HS-5 (cell line): ENCODE measurements around the gene BRCC3.

Source experiments
- DNase-seq: peaks from one replicate; pipeline ENCODE4 v3.0.0-alpha.2; 2012; ENCODE audit warnings: low read depth

The BRCC3 gene

DNA sequence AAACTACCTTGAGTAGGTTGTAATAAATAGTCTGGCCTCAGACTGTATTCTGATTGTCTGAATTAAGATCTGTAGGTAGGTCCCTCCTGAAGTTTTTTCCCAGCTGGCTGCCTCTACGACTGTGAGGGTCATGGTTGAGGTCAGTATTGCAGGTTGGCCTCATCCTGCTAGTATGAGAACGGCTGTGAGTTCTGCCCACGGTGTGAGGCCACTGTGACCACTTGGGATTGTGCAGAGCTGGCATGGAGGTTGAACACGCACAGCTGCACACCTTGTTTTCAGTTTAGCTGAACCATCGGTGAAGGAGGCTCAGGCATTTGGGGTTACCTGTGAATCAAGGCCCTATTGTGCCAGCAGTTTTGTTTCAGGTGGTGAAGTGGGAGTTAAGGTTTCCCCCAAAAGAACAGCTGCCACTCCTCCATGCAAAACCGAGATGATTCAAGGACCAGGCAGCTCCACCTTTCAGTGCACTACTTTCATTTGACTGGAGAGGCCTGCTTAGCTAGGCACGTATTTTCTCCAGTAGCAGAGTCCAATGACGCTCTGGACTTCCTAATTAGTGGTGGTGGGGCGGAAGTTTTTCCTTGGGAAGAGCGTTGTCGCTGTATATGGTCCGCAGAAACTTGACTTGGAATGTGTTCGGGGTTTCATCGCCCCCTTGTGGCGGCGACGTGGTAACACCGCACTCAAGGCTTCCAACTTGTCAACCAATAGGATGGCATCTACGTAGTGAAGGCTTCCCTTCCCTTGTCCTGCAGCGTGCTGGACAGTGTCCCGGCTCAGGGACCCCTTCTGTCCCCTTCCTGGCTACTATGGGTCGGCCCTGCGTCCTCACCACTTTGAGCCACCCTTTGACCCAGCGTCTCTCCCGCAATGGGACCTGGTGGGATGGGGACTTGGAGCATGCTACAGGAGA lies 14.2 kb upstream of the BRCC3 start:
- no peak for DNase-seq

DNA sequence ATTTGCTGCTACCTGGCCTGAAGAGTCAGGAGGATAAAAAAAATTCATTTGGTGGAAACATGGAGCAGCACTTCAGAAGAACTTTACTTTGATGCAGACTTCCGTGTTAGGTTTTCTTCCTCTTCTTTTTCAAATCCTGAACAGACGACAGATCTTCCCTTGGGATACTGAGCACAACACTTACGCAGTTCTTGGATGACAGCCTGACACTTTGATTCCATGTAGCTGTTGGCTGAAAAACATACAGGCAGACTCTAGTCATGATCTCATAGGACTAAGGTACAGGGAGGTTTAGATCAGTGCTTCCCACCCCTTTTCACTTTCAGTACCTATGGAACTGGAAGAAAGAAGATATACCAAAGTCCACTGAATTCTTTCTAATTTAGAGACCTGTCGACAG lies 9.5 kb upstream of the BRCC3 start:
- DNase-seq: no peak

DNA sequence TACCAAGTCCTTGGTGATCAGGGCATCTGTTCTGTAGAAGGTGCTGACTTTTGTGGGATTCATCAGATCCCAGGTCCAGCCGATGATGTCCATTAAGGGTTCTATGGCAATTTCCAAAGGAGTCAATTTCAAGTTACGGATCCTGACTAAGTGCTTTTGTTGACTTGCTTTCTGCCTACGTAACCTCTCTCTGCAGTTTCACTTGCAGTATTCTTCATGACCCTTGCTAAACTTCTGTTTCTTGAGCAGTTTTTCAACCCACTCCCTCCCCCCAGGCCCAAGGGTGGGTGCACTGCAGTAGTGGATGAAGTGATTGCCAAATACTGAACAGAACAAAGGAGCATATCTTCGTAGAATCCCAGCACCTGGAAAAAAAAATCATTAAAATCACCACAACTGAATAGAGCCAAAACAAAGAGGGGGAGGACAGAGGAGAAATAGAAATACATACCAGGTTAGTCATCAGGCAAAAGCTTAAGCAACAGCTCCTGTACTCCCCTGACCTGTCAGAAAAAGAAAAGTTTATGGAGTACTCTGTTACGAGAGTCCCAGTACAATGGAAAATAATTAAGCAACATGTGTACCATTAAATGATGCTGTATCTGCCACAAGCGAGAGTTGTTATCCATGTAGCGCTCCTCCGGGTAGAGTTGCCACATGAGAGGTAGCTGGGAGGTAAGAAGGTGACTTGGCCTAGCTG lies 6.1 kb upstream of the BRCC3 start:
- peak; percentile 24 for DNase-seq

DNA sequence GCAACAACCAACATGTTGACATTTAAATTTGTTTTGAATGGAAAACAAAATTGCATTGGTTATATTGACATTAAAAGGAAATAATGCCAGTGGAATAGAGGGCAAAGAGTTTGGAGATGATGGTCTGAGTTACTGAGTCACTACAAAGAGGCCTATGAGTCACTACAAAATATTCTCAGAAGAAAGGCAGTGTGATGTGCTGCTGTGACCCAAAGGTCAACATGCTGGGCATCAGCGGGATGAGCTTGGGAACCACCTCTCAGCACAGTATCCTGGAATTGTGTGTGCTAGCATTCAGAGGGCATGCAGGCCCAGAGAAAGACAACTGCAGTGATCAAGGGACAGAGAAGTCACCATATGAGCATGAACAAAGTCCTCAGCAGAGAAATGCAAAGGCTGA lies 3.1 kb upstream of the BRCC3 start:
- DNase-seq: peak; percentile 56

DNA sequence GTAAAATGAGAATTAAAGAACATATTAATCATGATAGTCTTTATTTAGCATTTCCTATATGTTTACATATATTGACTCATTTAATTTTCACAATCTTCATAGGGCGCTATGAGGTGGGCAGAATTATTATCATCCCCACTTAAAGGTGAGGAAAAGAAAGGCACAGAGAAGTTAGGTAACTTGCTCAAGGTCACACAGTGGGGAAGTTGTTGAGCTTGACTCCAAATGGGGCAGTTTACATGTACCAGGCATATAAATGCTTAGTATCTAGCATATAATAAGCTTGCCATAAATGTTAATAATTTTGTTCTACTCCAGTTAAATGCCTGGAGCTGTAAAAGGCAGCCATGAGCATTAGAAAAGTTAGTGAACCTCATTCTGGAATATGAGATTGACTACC lies 1.9 kb upstream of the BRCC3 start:
- no peak for DNase-seq

DNA sequence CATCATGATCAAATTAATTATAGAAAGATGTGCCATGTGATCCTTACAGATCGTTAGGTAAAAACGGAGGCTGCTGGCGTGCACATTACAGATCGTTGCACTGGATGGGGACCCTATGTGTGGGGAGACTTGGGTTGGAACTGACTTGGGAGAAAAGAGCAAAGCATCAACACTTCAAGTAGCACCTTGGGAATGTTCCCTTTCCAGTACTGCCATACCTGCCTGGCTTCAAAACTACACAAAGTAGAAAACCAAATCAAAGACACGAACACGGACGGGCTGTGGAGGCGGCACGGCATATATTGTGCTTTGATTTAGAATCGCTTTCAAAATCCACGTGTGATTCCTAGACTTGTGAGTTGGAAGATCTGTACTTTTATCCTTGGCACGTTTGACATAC lies 1.3 kb upstream of the BRCC3 start:
- DNase-seq: no peak

DNA sequence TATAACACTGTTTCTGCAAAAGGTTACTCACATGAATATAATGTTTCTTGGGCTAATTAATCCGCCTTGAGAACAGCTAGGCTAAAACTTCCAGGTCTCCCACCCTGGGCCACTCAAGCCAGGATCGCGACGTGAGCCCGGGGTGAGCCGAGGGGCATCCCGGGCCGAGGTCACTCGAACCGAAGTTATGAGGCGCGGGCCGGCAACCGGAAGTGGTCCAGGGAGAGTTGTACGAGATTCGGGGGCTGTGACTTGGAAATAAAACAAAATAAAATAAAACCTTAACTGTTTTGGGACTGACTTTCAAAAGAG lies 689 bp upstream of the BRCC3 start:
- no peak for DNase-seq

DNA sequence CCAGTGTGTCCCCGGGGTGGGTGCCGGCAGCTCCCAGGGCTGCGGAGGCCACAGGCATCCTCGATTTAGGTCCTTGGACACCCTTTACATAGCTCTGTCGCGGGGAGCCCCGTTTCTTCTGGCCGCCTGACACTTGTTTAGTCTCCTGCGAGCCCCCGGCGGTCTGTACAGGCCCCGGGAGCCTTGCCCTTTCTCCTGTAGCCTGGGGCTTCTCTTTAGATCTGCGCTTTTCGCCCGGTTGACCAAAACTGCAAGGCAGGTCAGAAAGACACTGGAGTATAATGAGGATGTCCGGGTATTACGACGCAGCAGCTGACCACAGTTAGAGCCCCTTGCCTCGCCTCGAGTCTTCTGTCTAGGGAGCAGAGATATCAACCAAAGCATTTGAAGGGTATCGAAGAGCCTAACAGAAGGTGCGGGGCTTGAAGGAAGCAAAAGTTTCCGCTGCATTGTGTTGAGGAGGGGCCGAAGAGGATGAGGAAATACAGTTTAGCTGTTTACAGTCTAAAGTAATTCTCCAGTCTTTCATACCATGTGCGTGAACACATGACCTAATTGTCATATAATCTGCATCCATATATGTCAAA lies 479 bp downstream of the BRCC3 start:
- no peak for DNase-seq

DNA sequence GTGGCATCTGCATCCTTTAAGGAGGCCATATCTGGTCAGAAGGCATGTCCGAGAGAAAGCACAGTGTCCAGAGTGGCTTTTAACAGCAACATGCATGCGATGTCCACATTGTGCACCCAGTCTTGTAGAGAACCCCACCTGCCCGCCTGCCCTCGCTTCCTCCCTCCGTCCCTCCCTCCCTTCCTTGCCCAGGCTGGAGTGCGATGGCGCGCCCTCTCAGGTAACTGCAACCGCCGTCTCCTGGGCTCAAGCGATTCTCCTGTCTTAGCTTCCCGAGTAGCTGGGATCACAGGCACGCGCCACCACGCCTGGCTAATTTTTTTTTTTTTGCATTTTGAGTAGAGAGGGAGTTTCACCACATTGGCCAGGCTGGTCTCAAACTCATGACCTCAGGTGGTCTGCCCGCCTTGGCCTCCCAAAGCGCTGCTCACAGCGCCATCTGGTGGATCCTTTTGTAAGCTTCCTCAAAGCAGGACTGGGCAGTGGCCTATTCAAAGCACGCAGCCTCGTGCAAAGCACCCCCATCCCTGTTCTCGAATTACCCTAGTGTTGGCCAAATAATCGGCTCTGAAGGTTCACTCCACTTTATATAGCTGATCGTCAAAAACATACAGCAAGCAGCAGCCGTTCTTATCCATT lies 15.0 kb downstream of the BRCC3 start:
- DNase-seq: no peak

DNA sequence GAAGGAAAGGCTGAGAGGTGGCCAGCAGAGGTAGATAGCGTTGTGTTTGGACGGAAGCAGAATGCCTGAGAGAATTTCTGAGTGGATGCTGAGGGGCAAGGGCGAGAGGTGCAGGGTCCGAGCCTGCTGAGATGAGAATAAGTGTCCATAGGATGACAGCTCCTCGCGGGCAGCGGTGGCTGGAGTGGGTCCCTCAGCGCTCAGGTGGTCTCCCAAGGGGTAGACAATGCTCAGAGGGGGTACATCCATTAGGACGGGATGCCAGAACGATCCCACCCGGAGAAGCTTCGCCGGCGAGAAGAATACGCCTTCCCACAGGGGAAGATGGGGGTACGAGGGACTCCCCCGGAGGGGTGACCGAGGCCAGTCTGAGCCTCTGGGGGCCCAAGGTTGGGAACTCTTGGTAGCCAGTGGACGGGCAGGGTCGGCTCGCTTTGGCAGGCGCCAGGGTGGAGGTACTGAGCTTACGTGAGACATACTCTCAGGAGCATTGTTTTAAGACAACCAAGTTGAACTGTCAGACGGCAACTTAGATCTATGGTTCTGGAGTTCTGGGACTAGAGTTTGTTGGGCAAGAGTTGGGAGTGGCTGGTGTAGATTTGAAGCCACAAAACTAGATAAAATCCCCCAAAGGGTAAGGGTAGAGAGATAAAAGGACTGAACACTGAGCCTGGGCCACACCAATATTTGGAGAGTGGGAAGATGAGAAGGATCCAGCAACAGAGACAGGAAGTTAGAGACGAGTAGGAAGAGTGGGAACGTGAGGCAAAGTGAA lies 15.8 kb downstream of the BRCC3 start:
- no peak for DNase-seq

DNA sequence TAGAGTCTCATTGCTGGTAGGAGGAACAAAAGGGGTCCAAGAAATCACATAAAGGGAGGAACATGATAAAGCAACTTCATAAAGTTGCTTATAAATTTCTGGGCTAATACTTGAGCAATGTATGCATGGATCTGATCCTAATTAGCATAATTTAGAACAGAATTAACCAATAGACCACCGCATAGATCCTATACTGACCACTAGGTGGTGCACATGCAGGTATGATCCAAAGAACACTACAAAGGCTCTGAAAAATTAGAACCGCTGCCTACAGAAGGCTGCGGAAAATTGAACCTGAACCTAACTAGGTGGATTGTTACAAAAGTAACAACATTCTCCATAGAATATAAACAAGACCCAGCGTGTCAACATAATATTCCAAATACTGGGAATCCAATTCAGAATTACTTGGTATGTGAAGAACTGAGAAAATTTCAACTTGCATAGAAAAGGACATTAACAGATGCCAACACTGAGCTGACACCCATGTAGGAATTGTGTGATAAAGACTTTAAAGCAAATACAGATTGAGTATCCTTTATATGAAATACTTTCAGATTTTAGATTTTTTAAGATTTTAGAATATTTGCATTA lies 23.3 kb downstream of the BRCC3 start:
- no peak for DNase-seq

DNA sequence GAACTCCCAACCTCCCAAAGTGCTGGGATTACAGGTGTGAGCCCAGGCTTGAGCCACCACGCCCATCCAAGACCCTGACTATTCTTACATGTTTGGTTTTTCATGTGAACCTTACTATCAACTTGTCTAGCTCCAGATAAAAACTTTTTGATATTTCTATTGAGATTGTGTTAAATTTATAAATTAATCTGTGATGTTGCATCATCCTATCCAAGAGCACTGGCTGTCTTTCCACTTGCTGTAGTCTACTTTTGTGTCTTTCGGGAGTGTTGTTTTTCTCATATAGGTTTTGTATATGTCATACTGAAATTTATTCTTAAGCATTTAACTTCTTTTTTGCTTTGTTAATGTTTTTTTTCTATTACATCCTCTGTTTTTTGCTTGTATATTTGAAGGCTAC lies 34.6 kb downstream of the BRCC3 start:
- no peak for DNase-seq

DNA sequence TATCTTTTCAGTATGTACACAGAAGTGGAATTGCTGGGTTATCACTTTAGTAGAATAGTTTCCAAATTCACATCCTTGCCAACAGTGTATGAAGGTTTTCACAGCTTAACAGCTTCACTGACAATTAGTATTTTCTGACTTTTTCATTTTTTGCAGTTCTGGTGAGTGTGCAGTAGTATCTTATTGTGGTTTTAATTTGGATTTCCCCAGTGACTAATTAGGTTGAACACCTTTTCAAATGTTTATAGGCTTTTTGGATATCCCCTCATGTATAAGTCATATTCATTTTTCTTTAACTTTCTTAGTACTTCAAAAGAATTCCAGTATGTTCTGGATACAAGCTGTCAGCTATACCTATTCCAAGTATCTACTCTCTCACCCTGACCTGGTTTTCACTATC lies 37.1 kb downstream of the BRCC3 start:
- DNase-seq: no peak

DNA sequence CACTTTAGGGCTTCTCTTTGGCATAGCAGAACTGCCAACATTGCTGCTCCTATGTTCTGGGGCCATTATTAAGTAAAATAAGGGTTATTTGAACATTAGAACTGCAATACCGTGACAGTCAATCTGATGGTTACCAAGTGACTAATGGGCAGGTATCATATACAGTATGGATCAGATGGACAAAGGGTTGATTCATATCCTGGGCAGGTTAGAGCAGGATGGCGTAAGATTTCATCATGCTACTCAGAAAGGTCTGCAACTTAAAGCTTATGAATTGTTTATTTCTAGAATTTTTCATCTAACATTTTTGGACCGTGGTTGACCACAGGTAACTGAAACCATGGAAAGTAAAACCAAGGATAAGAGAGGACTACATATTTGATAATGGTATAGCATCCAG lies 40.9 kb downstream of the BRCC3 start:
- peak; percentile 2 for DNase-seq

DNA sequence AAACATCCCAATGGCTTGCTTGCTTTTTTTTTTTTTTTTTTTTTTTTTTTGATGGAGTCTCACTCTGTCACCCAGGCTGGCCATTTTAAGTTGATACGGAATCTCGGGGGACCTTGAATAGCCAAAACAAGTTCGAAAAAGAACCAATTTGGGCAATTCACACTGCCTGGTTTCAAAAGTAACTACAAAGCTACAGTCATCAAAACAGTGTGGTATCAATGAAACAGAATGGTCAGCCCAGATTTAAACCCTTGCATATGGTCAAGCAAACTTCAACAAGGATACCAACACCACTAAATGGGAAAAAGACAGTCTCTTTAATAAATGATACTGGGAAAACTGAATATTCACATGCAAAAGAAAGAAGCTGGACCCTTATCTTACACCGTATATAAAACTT lies 41.8 kb downstream of the BRCC3 start:
- DNase-seq: no peak

DNA sequence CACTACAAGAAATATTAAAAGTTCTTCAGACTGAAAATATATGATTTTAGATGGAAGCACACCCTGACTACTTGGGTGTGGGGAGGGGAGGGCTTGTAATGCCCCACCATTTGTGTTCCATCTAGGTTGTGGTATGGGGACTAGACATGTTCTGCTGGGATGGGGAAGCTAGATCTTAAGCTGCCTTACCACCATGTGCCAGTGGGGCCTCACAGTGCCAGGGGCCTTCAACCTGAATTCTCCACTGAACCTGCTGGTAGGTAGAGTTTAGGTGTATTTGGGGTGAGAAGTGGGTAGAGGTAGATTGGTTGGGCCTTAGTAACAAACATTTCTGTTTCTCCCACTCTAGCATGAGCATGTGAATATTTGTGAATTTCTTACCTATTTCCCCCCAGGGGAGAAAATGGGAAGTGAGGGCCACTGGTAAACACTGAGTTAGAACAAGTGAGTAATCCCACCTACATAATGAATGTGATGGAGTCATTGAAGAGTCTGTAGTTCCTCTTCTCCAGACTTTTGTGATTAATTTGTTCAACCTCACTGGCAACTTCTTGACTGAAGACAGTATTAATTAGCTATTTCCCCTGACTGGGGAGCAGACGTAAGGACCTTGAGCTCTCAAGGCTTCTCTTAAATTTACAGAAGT lies 44.0 kb downstream of the BRCC3 start:
- no peak for DNase-seq

DNA sequence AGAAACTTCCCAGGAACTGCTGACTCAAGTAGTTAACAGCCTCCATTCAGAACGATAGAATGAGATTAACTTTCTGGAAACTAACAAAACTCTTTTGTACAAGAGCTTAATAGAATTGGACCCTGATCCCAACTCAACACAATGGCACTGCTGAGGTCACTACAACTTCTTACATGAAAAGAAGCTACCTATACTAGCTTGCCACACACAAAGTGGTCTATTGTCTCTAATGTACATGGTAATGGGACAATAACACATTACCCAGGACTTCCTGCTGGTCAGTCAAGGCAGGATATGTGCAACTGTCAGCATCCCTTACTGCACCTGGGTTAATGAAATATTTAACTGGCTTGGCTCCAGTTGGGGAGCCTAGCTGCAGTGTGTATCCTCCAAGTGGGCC lies 56.2 kb downstream of the BRCC3 start:
- no peak for DNase-seq

DNA sequence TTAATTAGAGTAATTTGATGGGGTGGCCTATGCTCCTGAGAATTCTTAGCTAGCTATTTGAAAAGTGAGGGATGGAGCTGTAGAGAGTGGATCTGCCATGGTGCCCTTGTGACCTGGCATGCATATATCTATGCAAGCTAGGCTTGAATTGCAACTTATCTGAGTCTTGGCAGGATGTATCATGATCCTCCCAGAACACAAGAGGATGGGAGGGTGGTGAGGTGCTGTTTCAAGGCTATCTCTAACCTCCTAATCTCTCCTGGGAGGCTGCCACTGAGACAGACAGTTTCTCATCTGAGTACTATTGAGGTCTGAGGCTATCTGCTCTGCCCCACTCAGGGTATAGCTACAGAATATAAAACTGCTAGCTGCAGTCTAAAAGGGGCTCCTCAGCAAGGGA lies 56.6 kb downstream of the BRCC3 start:
- DNase-seq: no peak

DNA sequence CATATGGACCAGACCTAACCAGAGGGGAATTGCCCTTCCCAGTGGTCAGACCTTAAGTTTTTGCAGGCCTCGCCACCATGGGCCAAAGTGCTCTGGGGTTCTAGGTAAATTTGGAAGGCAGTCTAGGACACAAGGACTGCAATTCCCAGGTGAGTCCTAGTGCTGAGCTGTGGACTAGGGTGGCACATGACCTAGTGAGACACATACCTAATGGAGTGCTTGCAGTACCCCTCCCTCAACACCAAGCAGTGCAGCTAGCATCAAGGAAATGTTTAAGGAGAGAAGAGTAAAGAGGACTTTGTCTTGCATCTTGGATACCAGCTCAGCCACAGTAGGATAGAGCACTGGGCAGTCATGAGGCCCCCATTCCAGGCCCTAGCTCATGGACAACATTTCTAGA lies 60.8 kb downstream of the BRCC3 start:
- no peak for DNase-seq

DNA sequence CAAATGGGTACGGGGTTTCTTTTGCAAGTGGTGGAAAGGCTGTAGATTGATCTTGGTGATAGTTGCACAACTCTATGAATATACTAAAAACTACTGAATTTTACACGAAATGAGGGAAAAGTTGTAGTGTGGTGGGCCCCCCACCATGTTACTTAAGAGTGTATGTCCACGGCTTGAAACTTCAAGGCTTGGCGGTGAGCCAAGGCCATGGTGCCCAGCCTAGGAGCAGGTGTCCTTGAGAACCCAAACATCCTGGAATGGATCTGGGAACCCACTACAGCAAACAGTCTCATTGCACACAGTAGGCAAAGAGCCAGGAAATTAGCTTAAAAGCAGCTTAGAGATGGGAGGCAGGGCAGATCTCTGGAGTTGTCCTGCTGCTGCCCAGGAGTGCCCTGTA lies 62.9 kb downstream of the BRCC3 start:
- DNase-seq: no peak

DNA sequence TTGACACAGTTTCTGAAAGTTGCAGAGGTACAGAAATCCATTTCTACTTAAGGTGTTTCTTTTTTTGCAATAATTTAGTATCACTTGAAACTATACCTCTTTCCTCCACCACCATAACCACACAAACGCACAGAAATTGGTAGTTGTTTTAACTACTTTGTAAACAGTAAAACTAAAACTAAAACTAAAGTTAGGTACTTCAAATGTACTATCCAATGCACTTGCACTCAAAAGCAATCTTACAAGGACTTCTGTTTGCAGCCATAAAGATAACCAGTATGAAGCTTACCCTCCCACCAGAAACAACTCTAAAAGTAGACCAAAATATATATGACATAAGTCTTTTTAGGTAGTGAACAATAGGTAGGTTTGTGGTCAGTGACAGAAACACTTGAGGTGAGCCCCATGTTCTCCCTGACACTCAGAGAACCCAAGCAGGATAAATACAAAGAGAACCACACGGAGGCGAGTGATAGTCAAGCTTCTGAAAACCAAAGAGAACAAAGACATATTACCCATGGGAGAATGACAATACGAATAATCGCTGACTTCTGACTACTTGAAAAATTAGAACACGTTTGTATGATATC lies 72.7 kb downstream of the BRCC3 start:
- no peak for DNase-seq
